ENCODE measurements around the gene PFKM. TPM values are rescaled to one million over a fixed set of nuclear protein-coding genes. Genes with fewer than 3 reads are reported as not detected.

PFKM gene
- total RNA-seq, 1 donor = 64.8 TPM

- TF ChIP-seq, protein P1, sequence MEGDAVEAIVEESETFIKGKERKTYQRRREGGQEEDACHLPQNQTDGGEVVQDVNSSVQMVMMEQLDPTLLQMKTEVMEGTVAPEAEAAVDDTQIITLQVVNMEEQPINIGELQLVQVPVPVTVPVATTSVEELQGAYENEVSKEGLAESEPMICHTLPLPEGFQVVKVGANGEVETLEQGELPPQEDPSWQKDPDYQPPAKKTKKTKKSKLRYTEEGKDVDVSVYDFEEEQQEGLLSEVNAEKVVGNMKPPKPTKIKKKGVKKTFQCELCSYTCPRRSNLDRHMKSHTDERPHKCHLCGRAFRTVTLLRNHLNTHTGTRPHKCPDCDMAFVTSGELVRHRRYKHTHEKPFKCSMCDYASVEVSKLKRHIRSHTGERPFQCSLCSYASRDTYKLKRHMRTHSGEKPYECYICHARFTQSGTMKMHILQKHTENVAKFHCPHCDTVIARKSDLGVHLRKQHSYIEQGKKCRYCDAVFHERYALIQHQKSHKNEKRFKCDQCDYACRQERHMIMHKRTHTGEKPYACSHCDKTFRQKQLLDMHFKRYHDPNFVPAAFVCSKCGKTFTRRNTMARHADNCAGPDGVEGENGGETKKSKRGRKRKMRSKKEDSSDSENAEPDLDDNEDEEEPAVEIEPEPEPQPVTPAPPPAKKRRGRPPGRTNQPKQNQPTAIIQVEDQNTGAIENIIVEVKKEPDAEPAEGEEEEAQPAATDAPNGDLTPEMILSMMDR (IDR thresholded peaks at IDR 0.05; ENCODE audit: extremely low read depth, low read depth, low read length) = no peak
- peaks cover 21% of the 10 kb centered on the region for H3K36me3 ChIP-seq (ENCODE audit: insufficient read depth, low read length)
- peak overlapping the region; percentile 53 for H3K4me2 ChIP-seq (ENCODE audit: insufficient read depth, low read length)
- peak overlapping the region; percentile 49 for H3K27ac ChIP-seq (ENCODE audit: low read depth, low read length)
- H2AFZ ChIP-seq (ENCODE audit: low read length) = peak overlapping the region; percentile 72
- peaks cover 10% of the 10 kb centered on the region for H3K4me1 ChIP-seq (ENCODE audit: insufficient read depth, low read length)
- peak; percentile 27 for DNase-seq (ENCODE audit: insufficient read length, low spot score, missing footprints)
- H3K79me2 ChIP-seq (ENCODE audit: insufficient read depth, low read length) = no peaks in the 10 kb centered on the region
- H3K4me3 ChIP-seq (ENCODE audit: insufficient read depth, low read length) = no peak overlapping the region
- H3K9me3 ChIP-seq (ENCODE audit: low read depth, low read length) = no peaks in the 10 kb centered on the region
- H4K20me1 ChIP-seq (ENCODE audit: insufficient read depth, low read length) = no peaks in the 10 kb centered on the region
- no peaks in the 10 kb centered on the region for H3K27me3 ChIP-seq (ENCODE audit: insufficient read depth, low read length)
Measured at GRCh38 chr12:48078901-48079300, 40.3 kb upstream of the PFKM start.

DNA sequence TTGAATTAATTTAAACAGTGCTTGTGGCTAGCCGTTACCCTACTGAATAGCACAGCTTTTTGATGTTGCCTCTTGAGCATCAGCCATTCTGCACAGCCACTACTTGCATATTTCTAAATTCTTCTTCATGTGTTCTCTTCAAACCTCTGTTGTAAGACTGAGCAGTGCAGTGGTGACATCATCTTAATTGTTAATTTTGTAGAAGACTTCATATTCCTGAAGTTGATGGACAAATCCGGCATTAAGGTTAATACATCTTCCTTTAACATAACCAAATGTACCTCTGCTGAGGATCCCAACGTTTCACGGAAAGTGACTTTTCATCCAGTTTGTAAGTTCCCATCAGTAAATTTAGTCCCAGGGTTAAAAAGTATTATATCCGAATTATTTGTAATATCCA, 38.9 kb upstream of the PFKM start:
- no peak for DNase-seq (ENCODE audit: insufficient read length, low spot score, missing footprints)
- Histone ChIP-seq H3K27me3 (ENCODE audit: insufficient read depth, low read length) (no peaks in the 10 kb centered on the region), H3K4me3 (ENCODE audit: insufficient read depth, low read length) (no peak overlapping the region), H2AFZ (ENCODE audit: low read length) (no peak overlapping the region), H3K4me2 (ENCODE audit: insufficient read depth, low read length) (no peak overlapping the region), H3K79me2 (ENCODE audit: insufficient read depth, low read length) (no peaks in the 10 kb centered on the region), H3K36me3 (ENCODE audit: insufficient read depth, low read length) (peaks cover 19% of the 10 kb centered on the region), H3K4me1 (ENCODE audit: insufficient read depth, low read length) (peaks cover 10% of the 10 kb centered on the region), H3K27ac (ENCODE audit: low read depth, low read length) (no peak overlapping the region), H3K9me3 (ENCODE audit: low read depth, low read length) (no peaks in the 10 kb centered on the region), H4K20me1 (ENCODE audit: insufficient read depth, low read length) (no peaks in the 10 kb centered on the region)
- TF ChIP-seq, protein P1 (IDR thresholded peaks at IDR 0.05; ENCODE audit: extremely low read depth, low read depth, low read length) = no peak

DNA sequence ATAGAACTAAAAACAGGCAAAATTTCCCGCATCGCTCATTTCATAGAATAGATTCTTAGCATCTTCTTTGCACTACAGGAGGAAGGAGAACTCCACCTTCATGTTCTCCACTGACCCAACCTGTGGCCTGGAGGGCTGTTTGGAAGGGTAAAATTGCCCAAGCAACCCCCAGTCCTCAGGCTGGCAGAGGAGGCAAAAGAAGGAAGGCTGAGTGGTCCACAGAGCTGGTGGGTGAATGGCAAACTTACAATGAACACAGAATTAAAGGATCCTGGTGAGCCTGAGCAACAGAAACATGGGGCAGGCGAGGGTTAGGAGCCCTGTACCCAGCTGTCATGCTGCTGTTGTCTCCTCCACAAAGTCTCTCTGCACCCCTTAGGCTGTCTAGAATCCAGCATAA, 38.3 kb upstream of the PFKM start:
- DNase-seq (ENCODE audit: insufficient read length, low spot score, missing footprints) = no peak
- TF ChIP-seq, protein P1 (IDR thresholded peaks at IDR 0.05; ENCODE audit: extremely low read depth, low read depth, low read length) = no peak
- Histone ChIP-seq H3K36me3 (ENCODE audit: insufficient read depth, low read length) (peaks cover 22% of the 10 kb centered on the region), H3K4me2 (ENCODE audit: insufficient read depth, low read length) (no peak overlapping the region), H4K20me1 (ENCODE audit: insufficient read depth, low read length) (no peaks in the 10 kb centered on the region), H2AFZ (ENCODE audit: low read length) (no peak overlapping the region), H3K4me1 (ENCODE audit: insufficient read depth, low read length) (peaks cover 10% of the 10 kb centered on the region), H3K27me3 (ENCODE audit: insufficient read depth, low read length) (no peaks in the 10 kb centered on the region), H3K9me3 (ENCODE audit: low read depth, low read length) (no peaks in the 10 kb centered on the region), H3K27ac (ENCODE audit: low read depth, low read length) (no peak overlapping the region), H3K4me3 (ENCODE audit: insufficient read depth, low read length) (no peak overlapping the region), H3K79me2 (ENCODE audit: insufficient read depth, low read length) (no peaks in the 10 kb centered on the region)

- no peaks in the 10 kb centered on the region for H3K27me3 ChIP-seq (ENCODE audit: insufficient read depth, low read length)
- no peak overlapping the region for H3K27ac ChIP-seq (ENCODE audit: low read depth, low read length)
- TF ChIP-seq, protein P1 (IDR thresholded peaks at IDR 0.05; ENCODE audit: extremely low read depth, low read depth, low read length) = no peak
- no peak overlapping the region for H3K4me2 ChIP-seq (ENCODE audit: insufficient read depth, low read length)
- no peaks in the 10 kb centered on the region for H3K79me2 ChIP-seq (ENCODE audit: insufficient read depth, low read length)
- peaks cover 37% of the 10 kb centered on the region for H3K36me3 ChIP-seq (ENCODE audit: insufficient read depth, low read length)
- H3K9me3 ChIP-seq (ENCODE audit: low read depth, low read length) = no peaks in the 10 kb centered on the region
- DNase-seq (ENCODE audit: insufficient read length, low spot score, missing footprints) = no peak
- no peak overlapping the region for H2AFZ ChIP-seq (ENCODE audit: low read length)
- no peaks in the 10 kb centered on the region for H4K20me1 ChIP-seq (ENCODE audit: insufficient read depth, low read length)
- peaks cover 3% of the 10 kb centered on the region for H3K4me1 ChIP-seq (ENCODE audit: insufficient read depth, low read length)
- no peak overlapping the region for H3K4me3 ChIP-seq (ENCODE audit: insufficient read depth, low read length)
Measured at GRCh38 chr12:48084066-48084465, 35.1 kb upstream of the PFKM start.
